Endothelial cell of umbilical vein (primary cell): ENCODE data around the gene OR2L2. TPM values are rescaled to one million over a fixed set of nuclear protein-coding genes. Genes with fewer than 3 reads are reported as not detected.

Source experiments
- BruUV-seq: library from RNA; stranded (reverse); fragments of 400-500 nt; replicated peaks from 2 replicates; lab custom pipeline; 2021; lab: Mats Ljungman, UMichigan
- CTCF ChIA-PET: fragments of 300-600, 350-600 bp; sonication (Branson Sonifier 250); formaldehyde crosslinking; loops from one replicate; lab custom pipeline; 2021; ENCODE audit warnings: antibody characterized with exemption, inconsistent platforms; lab: Charles Lee
- POLR2A ChIA-PET: fragments of 300-600, 350-600 bp; sonication (Branson Sonifier 250); formaldehyde crosslinking; loops from one replicate; lab custom pipeline; 2021; ENCODE audit warnings: antibody characterized with exemption, inconsistent platforms; lab: Charles Lee
- DNase-seq: peaks from one replicate; pipeline ENCODE4 v3.0.0-alpha.2; 2011; ENCODE audit warnings: low read depth, low spot score
- FAIRE-seq: peaks from 2 replicates; lab custom pipeline; 2011; peaks lifted over from hg19 to GRCh38; lab: Jason Lieb, UNC
- H2AFZ ChIP-seq: 2 replicates; pipeline ENCODE4 v1.6.0; 2012; ENCODE audit warnings: low read depth, low read length, control low read depth, inconsistent platforms
- H3K27ac ChIP-seq: 2 replicates; pipeline ENCODE4 v1.5.1; 2011; ENCODE audit warnings: low read depth, mild to moderate bottlenecking, control low read depth, low read length, moderate library complexity; ENCODE audit not compliant: insufficient read depth
- H3K27me3 ChIP-seq, 2 experiments: 2 replicates each; pipeline versions ENCODE4 v1.6.0 to v1.6.1; 2011; ENCODE audit warnings: low read length in 2 of 2, mixed read lengths in 1 of 2; ENCODE audit not compliant: control insufficient read depth in 2 of 2, insufficient read depth in 2 of 2
- H3K36me3 ChIP-seq, 2 experiments: 2 replicates in 1 of 2; 3 replicates in 1 of 2; pipeline ENCODE4 v1.5.1; 2011; ENCODE audit warnings: low read length in 2 of 2, mild to moderate bottlenecking in 1 of 2, moderate library complexity in 1 of 2; ENCODE audit not compliant: control insufficient read depth in 2 of 2, insufficient read depth in 2 of 2; ENCODE audit errors: extremely low read depth in 1 of 2
- H3K4me1 ChIP-seq: 3 replicates; pipeline ENCODE4 v1.5.1; 2011; ENCODE audit warnings: mild to moderate bottlenecking, low read length; ENCODE audit not compliant: control insufficient read depth, insufficient read depth; ENCODE audit errors: extremely low read depth
- H3K4me2 ChIP-seq: 2 replicates; pipeline ENCODE4 v1.6.1; 2011; ENCODE audit warnings: low read length, control low read depth, mixed read lengths; ENCODE audit not compliant: insufficient read depth
- H3K4me3 ChIP-seq, 3 experiments: fragments of 200-600 bp in 1 of 3; sonication (generic), shearing (Covaris generic) in 1 of 3; replicated peaks in 1 of 3; 2 replicates each; pipeline ENCODE4 v1.5.1; 2011 to 2016; ENCODE audit warnings: control low read depth in 3 of 3, low read length in 3 of 3, mild to moderate bottlenecking in 2 of 3, inconsistent platforms in 1 of 3, low read depth in 1 of 3, moderate library complexity in 1 of 3; ENCODE audit not compliant: insufficient read depth in 1 of 3
- H3K79me2 ChIP-seq: 2 replicates; pipeline ENCODE4 v1.6.0; 2012; ENCODE audit warnings: low read length, inconsistent platforms; ENCODE audit not compliant: control insufficient read depth, insufficient read depth
- H3K9ac ChIP-seq: replicated peaks from 2 replicates; pipeline ENCODE3; 2011; ENCODE audit warnings: low read length, control low read depth; ENCODE audit not compliant: insufficient read depth; ENCODE audit errors: extremely low read depth
- H3K9me1 ChIP-seq: replicated peaks from 3 replicates; pipeline ENCODE4 v1.6.0; 2011; ENCODE audit warnings: mild to moderate bottlenecking, low read length; ENCODE audit not compliant: control insufficient read depth, insufficient read depth; ENCODE audit errors: extremely low read depth
- H3K9me3 ChIP-seq: replicated peaks from 2 replicates; pipeline ENCODE4 v1.5.1; 2012; ENCODE audit warnings: low read length, inconsistent platforms; ENCODE audit not compliant: control insufficient read depth, insufficient read depth
- H4K20me1 ChIP-seq: replicated peaks from 2 replicates; pipeline ENCODE3; 2011; ENCODE audit warnings: mild to moderate bottlenecking, low read length; ENCODE audit not compliant: control insufficient read depth, insufficient read depth; ENCODE audit errors: extremely low read depth
- EZH2 ChIP-seq: IDR thresholded peaks from 2 replicates; pipeline ENCODE4 v1.6.1; 2012; ENCODE audit warnings: borderline replicate concordance, low read depth, mild to moderate bottlenecking, moderate library complexity, low read length, inconsistent platforms; ENCODE audit not compliant: severe bottlenecking
- FOS ChIP-seq: IDR thresholded peaks from 2 replicates; pipeline ENCODE4 v1.6.1; 2011; ENCODE audit warnings: mild to moderate bottlenecking, low read length, moderate library complexity, borderline replicate concordance; ENCODE audit not compliant: insufficient read depth
- GATA2 ChIP-seq: IDR thresholded peaks from 2 replicates; pipeline ENCODE4 v1.7.0; 2011; ENCODE audit warnings: low read depth, mild to moderate bottlenecking, moderate library complexity, mixed read lengths, low read length; ENCODE audit not compliant: insufficient read length, insufficient read depth
- MAX ChIP-seq: IDR thresholded peaks from 2 replicates; pipeline ENCODE4 v1.6.1; 2011; ENCODE audit not compliant: insufficient read depth, insufficient read length
- MYC ChIP-seq: IDR thresholded peaks from one replicate; pipeline ENCODE4 v1.6.1; 2011; ENCODE audit warnings: mild to moderate bottlenecking, low read depth, low read length
- POLR2A ChIP-seq: IDR thresholded peaks from 2 replicates; pipeline ENCODE4 v1.6.1; 2012; ENCODE audit warnings: low read depth, mild to moderate bottlenecking, control low read depth, low read length
- POLR2AphosphoS5 ChIP-seq: IDR thresholded peaks from 2 replicates; pipeline ENCODE4 v1.6.1; 2012; ENCODE audit warnings: low read depth, mild to moderate bottlenecking, control low read depth, low read length, moderate library complexity; ENCODE audit not compliant: insufficient read depth
- dilution Hi-C: fragments of 300-500 bp; cut with MboI; formaldehyde crosslinking; loops from one replicate; pipeline ENCODE4 v1.15.0; 2019; ENCODE audit warnings: low sequenced_read_pairs; ENCODE audit not compliant: extremely low pct_ligation_motif_present
- intact Hi-C: fragments of 100-400 bp; cut with micrococcal nuclease; formaldehyde crosslinking; loops from one replicate; pipeline ENCODE4 v1.10.0; 2022
- polyA plus RNA-seq, 4 experiments: library from polyadenylated mRNA; depleted of rRNA in 3 of 4; stranded (reverse) in 3 of 4; unstranded in 1 of 4; fragments of >200 nt; gene quantifications; 2 replicates each; pipeline versions ENCODE4 v1.2.1 to v1.2.3, GENCODE V29; 2011 to 2012; ENCODE audit warnings: missing spikeins in 1 of 4
- total RNA-seq: library from RNA; stranded (reverse); gene quantifications from 2 replicates; pipeline ENCODE4 v1.2.3, GENCODE V29; 2021
- TF ChIP-seq, protein P1 (sequence below), 2 donors: IDR thresholded peaks; 1 replicate in 1 of 2; 2 replicates in 1 of 2; pipeline ENCODE4 v1.5.1; 2011; ENCODE audit warnings: low read length in 2 of 2, mild to moderate bottlenecking in 2 of 2, moderate library complexity in 2 of 2, control low read depth in 1 of 2, inconsistent platforms in 1 of 2, low read depth in 1 of 2; ENCODE audit not compliant: insufficient read depth in 1 of 2; ENCODE audit errors: extremely low read depth in 1 of 2

The OR2L2 gene
- total and polyA plus RNA-seq, 2 donors (not counting 3 experiments of a cell fraction or from before 2014, with no cell fraction given): 0.07 TPM; not detected in 1

GRCh38 chr1:248009681-248010080 lies 20.2 kb upstream of the OR2L2 start:
- Histone ChIP-seq H2AFZ (no peak overlapping the region), H3K4me3 (no peak overlapping the region), H3K9me1 (no peaks in the 10 kb centered on the region), H3K79me2 (no peaks in the 10 kb centered on the region), H3K27me3 (no peaks in the 10 kb centered on the region), H3K36me3 (no peaks in the 10 kb centered on the region), H3K9ac (no peak overlapping the region), H3K4me2 (no peak overlapping the region), H4K20me1 (no peaks in the 10 kb centered on the region), H3K4me1 (no peaks in the 10 kb centered on the region), H3K9me3 (peaks cover 6% of the 10 kb centered on the region), H3K27ac (no peak overlapping the region)
- intact Hi-C loops: no loop called here
- FAIRE-seq (no peak), DNase-seq (no peak)
- TF ChIP-seq GATA2 (no peak), EZH2 (no peak), MAX (no peak), MYC (no peak)
- TF ChIP-seq, protein P1, sequence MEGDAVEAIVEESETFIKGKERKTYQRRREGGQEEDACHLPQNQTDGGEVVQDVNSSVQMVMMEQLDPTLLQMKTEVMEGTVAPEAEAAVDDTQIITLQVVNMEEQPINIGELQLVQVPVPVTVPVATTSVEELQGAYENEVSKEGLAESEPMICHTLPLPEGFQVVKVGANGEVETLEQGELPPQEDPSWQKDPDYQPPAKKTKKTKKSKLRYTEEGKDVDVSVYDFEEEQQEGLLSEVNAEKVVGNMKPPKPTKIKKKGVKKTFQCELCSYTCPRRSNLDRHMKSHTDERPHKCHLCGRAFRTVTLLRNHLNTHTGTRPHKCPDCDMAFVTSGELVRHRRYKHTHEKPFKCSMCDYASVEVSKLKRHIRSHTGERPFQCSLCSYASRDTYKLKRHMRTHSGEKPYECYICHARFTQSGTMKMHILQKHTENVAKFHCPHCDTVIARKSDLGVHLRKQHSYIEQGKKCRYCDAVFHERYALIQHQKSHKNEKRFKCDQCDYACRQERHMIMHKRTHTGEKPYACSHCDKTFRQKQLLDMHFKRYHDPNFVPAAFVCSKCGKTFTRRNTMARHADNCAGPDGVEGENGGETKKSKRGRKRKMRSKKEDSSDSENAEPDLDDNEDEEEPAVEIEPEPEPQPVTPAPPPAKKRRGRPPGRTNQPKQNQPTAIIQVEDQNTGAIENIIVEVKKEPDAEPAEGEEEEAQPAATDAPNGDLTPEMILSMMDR (IDR thresholded peaks at IDR 0.05; ENCODE audit: extremely low read depth in 1 of 2, insufficient read depth in 1 of 2, low read depth in 1 of 2, low read length in 2 of 2): no peak
- ChIA-PET CTCF (no interaction called here), POLR2A (no interaction called here)
- dilution Hi-C loops: no loop called here
- no TSS peak for BruUV-seq

- Histone ChIP-seq H3K4me3 (no peak within 1 kb of the TSS), H3K27me3 (no peaks in the 10 kb centered on the region), H3K27ac (no peak within 1 kb of the TSS), H3K9ac (no peak within 1 kb of the TSS), H4K20me1 (no peaks in the 10 kb centered on the region), H2AFZ (no peak within 1 kb of the TSS), H3K9me1 (no peaks in the 10 kb centered on the region), H3K79me2 (no peaks in the 10 kb centered on the region), H3K36me3 (no peaks in the 10 kb centered on the region), H3K4me2 (no peak within 1 kb of the TSS), H3K4me1 (no peaks in the 10 kb centered on the region), H3K9me3 (peaks cover 2% of the 10 kb centered on the region)
- TF ChIP-seq MAX: no peak
- no peak for TF ChIP-seq POLR2AphosphoS5
- TF ChIP-seq, protein P1 (IDR thresholded peaks at IDR 0.05; ENCODE audit: extremely low read depth in 1 of 2, insufficient read depth in 1 of 2, low read depth in 1 of 2, low read length in 2 of 2): no peak
- no peak for TF ChIP-seq FOS
- no peak for TF ChIP-seq MYC
- TF ChIP-seq POLR2A: no peak
- TF ChIP-seq EZH2: no peak
- TF ChIP-seq GATA2: no peak
- no peak for FAIRE-seq
- no peak for DNase-seq
- intact Hi-C loops (no loop called here), dilution Hi-C loops (no loop called here)
- no TSS peak for BruUV-seq
- ChIA-PET CTCF (no interaction called here), POLR2A (no interaction called here)
Observed at GRCh38 chr1:248013229-248013710, 16.6 kb upstream of the OR2L2 start, which contains the start of gene OR2L5. OR2L5 (plus strand) TSS chr1:248013660; CDS start chr1:248021948, 8,288 bp downstream.
